GM19438 (cell line): ENCODE results near the gene ORMDL3.

Experiments
- ATAC-seq: cut with Tn5 transposase; IDR thresholded peaks from one replicate; pipeline ENCODE4 v1.9.1; 2021; ENCODE audit warnings: low read depth; ENCODE audit not compliant: unreplicated experiment

ORMDL3 gene

DNA sequence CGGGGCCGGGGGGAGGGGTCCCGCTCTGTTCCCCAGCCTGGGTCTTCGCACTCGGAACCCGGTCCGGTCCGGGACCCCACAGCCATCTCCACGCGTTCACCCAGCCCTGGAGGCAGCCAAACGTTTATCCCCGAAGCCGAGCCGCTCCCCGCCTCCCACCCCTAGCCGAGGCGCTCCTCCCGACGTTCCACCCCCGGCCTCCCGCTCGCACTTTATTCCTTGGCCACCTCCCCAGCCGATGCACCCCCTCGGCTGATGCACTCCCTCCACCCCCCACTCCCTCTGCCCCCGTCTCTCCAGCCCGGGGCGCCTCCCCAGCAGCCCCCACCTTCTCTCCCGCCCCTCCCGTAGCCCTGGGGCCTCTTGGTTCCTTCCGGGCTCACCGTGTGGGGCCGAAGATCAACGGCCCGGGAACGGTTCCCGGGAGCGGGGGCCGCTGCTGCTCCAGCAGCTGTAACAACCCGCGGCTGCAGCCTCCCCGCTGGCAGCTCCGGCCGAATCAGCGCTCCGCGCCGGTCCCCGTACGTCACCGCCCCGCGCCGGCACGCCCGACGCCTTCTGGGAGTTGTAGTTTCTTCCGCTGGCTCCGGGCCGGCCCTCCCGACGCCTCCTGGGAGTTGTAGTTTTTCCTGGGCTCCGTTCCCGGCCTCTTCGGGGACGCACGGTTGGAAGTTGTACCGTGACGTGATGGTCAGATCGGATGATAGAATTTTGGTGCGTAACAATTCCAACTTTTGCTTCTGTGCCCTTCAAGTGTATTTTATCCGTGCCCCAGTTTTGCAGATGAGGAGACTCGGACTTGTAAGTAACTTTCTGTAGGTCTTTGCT lies at the start of gene ORMDL3, which contains the start of gene LRRC3C:
TSS of gene ORMDL3 (minus strand) at position 501 of the 828 bp plus-strand sequence. CDS start 3,398 bp downstream, outside the sequence.
TSS of gene LRRC3C (plus strand) at position 632 of the 828 bp plus-strand sequence. CDS start 13,792 bp downstream, outside the sequence.
- ATAC-seq = peak; percentile 70

DNA sequence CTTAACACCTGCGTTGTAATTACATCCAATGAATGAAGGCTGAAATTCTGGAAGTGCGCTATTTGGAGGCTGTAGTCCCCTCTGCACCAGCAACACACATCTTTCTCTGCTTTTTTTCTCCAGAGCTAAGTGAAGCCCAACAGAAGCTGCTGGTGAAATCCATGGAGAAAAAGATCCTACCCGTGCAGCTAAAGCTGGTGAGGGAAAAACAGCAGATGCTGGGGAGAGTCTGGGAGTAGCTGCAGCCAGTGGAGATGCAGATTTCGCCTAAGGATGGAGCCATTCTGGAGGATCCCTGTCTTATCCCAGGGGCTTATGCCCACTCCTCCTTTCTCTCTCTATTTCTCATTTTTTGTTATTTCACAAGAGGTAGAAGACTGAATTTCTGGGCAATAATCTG lies 48.4 kb upstream of the ORMDL3 start:
- no peak for ATAC-seq

DNA sequence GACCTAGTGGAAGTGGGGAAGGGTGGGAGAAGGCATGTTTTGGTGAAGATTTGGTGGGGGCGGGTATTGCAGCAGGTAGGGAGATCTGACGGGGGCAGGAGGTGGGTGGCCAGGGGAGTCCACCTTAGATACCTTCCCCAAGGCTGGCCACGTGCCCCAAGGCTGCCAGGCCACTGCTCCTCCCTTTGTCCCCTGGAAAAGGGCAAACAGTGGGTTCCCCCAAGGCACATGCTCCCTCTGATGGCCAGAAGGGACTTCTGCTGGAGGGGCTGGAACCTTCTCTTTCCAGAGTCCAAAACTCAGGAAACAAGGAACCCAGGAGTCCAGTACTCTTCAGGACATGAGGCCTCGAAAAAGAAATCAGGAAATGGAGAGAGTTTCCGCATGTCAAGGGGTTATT lies 47.0 kb upstream of the ORMDL3 start:
- no peak for ATAC-seq

GRCh38 chr17:39973496-39973895 lies 46.1 kb upstream of the ORMDL3 start:
- no peak for ATAC-seq

DNA sequence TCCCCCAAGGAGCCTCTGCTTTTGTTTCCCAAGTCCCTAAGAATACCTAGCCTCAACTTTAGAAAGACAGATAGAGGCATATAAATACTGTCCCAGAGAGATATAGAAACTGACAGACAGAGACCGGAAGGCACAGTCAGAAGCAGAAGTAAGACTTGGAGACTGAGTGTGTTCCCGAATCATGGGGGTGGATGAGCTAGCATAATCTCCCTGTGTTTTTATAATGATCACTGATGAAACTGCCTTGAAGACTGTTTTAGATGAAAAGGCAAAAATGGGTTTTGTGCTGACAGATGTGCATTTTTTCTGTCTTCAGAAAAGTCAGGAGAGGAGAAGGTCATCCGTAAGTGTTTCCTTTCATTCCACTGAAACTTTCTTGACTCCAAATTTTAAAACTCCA lies 44.9 kb upstream of the ORMDL3 start:
- ATAC-seq = no peak

DNA sequence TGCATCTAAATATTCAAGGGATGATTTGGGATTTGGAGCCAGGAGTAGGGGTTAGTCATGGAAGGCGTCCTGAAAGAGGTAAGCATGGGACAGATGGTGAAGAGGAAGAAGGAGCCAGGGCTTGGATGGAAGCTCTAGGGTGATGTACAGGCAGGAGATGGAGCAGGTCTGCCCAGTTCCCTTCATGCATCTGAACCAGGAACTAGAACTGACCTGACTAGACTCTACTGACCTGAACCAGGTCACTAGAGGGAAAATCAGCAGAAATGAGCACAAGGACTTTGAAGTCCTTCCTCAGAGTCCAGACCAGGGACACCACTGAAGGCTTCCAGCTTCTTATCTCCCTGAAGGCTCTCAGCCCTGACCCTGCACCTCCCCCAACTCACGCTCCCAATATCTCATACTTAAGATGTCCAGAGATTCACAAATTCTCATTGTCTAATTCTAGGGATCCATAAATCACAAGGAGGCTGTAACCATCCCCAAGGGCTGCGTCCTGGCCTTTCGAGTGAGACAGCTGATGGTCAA lies 43.7 kb upstream of the ORMDL3 start:
- ATAC-seq = no peak

DNA sequence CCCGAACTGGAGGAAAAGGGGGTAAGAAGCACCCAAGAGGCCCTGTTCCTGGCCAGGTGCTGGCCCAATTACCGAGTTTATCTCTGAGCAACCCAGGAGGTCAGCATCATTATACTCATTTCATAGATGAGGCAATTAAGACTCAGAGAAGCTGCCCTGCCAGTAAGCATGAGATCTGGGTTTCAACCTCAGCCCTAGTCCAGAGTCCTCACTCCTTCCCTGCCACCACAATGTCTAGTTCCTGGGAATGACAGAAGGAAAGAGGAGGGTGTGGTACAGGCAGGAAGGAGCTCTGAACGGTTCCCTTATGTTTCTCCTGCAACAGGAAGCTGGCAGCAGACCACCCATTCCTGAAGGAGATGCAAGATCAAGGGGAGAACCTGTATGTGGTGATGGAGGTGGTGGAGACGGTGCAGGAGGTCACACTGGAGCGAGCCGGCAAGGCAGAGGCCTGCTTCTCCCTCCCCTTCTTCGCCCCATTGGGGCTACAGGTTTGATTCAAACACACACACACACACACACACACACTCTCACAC lies 42.8 kb upstream of the ORMDL3 start:
- ATAC-seq = no peak

DNA sequence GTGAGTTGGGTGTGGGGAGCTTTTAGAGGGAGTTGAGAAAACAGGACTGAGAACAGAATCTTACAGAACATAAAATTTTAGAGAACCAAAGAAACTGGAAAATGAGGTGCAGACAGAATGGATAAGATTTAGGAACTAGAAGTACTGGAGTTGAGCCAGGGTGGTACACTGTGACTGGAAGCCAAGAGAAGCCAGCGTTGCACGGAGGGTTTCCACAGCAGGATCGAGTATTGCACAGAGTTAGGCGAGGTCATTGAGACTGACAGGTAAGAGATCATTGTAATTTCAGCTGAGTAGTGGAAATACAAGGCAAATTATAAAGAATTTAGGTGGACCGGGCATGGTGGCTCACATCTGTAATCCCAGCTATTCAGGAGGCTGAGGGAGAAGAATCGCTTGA lies 42.0 kb upstream of the ORMDL3 start:
- ATAC-seq = no peak

DNA sequence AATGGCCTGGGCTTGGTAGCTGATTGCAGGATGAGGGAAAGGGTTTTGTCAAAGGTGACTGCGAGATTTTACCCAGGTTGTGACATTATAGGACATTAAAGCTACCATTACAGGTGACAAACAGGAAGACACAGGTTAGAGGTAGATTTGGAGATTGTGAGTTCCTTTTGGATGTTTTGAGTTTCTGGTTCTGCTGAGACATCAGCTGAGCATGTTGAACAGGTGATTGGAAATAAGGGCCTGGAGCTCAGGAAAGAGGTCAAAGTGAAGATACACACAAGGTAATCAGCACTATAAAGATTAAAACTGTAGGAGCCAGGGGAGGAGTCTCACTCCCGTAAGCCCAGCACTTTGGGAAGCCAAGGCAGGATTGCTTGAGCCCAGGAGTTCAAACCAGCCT lies 41.4 kb upstream of the ORMDL3 start:
- ATAC-seq = no peak

DNA sequence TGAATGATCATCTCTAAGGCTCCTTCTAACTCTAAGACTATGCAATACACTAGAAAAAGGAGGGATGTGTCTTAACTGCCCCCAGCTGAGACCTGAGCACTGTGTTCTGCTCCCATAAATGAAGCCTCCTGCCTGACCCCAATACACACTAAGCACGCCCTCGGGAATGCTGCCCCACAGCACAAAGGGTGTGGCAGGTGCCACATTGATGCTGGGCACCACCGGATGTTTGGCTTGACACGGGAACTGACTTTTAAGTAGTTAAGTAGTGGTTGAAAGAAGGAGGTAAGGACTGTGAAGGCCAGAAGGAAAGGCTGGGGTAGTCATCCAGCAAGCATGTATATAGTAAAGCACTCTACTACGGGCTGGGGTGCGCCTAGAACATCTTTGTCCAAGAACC lies 39.4 kb upstream of the ORMDL3 start:
- ATAC-seq = no peak

GRCh38 chr17:39965017-39965699 lies 37.8 kb upstream of the ORMDL3 start:
- ATAC-seq = no peak

DNA sequence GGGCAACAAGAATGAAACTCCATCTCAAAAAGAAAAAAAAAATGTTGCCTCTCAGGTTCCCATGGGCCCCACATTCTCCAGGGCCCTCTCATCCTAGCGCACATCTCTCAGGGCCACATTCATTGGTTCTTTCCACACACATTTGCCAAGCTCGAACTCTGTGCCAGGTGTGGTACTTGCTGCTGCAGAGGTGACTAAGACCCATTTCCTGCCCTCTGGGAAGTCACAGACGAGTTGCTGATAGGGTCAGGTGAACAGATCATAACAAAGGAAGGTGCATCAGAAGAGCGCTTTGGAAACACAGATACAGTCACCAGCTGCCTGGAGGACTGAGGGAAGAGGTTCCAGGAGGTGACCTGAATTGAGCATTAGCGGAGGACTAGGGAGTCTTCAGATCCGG lies 36.4 kb upstream of the ORMDL3 start:
- no peak for ATAC-seq

DNA sequence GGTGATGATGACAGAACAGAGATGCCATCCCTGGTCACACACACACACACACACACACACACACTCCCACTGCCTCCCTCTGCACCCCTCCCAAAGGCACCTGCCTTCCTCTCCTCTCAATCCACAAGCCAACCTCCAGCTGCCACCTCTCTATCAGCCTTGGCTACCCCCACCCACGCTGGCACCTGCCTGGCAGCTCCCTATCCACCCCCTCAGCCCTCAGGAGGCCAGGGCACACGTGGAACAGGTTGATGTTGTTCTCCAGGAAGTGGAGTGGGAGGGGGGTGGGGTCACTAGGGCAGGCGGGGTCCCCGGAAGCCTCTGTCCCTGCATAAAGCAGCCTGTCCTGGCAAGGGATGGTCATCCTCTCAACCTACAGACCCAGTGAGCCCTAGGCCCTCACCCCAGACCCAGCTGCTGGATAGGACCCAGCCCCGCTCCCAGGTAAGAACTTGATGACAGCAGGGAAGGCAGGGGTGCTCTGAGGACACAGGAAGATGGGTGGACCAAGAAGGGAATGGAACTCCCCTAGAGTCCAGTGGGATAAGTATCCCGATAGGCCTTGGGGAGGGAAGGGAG lies 35.3 kb upstream of the ORMDL3 start, which contains the start of gene GSDMA:
TSS of gene GSDMA (plus strand) at position 363 of the 579 bp plus-strand sequence. CDS start 2,684 bp downstream, outside the sequence.
- ATAC-seq = no peak

DNA sequence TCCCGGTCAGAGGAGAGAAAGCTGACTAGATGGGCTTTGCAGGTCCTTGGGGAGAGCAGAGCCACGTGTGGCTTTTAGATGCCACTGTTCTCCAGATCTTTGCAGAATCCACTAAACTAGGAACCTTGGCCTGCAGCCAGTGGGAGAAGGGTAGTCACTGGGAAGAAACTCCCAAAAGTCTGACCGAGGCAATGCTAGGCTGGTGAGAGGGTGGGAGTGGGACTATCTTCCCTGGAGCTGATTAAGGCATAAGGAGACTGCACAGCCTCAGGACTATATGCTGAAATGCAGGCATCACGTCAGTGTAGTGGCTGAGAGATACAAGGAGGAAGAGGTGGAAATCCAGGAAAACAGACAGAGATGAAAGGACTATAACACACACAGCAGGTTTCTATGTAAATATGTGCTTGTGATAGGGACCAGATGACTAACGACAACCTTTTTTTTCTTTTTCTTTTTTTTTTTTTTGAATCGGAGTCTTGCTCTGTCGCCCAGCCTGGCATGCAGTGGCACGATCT lies 33.2 kb upstream of the ORMDL3 start:
- no peak for ATAC-seq

GRCh38 chr17:39955726-39956225 lies 28.4 kb upstream of the ORMDL3 start:
- ATAC-seq = no peak

DNA sequence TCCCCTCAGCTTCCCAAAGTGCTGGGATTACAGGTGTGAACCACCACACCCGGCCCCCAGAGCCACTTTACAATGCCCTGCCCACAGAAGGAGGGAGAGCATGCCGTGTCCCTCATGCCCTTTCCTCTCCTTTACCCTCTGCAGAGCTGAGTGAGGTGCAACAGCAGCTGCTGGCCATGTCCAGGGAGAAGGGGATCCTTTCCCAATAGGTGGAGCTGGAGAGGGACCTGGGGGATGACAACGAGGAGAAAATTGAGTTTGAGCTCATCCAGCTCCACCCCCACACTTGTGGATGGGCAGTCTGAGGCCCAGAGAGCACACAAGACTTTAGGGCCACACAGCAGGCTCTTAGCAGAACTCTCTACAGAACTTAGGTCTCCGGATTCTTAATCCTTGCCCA lies 27.5 kb upstream of the ORMDL3 start:
- no peak for ATAC-seq

DNA sequence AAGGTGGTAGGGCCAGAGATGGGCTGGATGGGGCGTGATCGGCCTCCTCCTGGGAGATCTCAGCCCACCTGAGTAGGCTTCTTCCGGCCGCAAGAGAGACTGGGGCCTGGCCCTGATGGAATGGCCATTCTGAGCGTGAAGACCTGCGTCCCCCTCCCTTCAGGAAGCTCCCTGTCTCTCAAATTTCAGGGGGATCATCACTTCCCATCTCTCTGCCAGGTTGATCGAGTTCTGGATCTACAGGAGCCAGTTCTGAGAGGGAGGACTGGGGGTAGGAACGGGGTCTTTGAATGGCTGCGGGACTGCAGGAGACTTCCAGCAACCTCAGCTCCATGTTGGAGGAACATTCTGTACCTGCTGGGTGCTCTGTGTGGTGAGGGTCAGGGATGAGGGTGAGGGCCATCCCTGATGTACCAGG lies 26.1 kb upstream of the ORMDL3 start:
- no peak for ATAC-seq

DNA sequence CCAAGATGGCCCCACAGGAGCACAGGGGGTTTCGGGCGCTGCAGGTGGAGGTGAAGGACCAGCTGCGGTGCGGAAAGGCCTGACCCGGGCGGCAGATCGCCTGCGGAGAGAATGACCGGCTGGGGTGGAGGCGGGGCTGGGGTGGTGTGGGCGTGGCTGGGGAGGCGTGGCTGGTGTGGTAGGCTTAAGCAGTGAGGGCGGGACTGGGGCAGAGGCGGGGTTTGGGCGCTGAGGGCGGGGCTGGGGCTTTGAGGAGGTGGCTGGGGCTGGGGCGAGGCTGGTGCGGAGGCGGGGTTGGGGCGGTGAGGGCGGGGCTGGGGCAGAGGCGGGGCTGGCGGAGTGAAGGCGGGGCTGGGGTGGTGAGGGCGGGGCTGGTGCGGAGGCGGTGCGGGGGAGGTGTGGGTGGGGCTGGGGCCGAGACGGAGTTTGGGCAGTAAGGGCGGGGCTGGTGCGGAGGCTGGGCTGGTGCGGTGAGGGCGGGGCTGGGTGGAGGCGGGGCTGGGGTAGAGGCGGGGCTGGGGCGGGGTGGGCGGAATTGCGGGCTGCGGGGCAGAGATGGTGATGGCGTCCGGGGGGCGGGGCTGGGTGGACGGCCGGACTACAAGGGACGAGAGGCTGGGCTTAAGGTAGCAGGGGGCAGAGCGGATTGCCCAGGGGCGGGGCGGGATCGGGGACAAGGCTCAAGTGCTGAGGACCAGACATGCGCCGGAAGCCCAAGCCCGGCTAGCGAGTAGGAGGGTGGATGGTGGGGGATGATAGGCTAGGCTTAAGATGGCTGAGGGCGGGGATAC lies 25.5 kb upstream of the ORMDL3 start:
- peak; percentile 76 for ATAC-seq

GRCh38 chr17:39951924-39952679 lies 24.7 kb upstream of the ORMDL3 start:
- ATAC-seq = no peak
